Measurements from ENCODE around the gene MTMR3.

Gene MTMR3

GRCh38 chr22:30015229-30015797 is 132.3 kb downstream of the MTMR3 start:
- H3K4me2 ChIP-seq = no peak overlapping the region

GRCh38 chr22:30015846-30016245 is 132.9 kb downstream of the MTMR3 start:
- no peak overlapping the region for H3K4me2 ChIP-seq
- H3K36me3 ChIP-seq (ENCODE audit: insufficient read depth) = no peaks in the 10 kb centered on the region
- H4K20me1 ChIP-seq (ENCODE audit: insufficient read depth) = no peaks in the 10 kb centered on the region
- H3K4me1 ChIP-seq (ENCODE audit: low read depth, poor library complexity, severe bottlenecking) = no peaks in the 10 kb centered on the region
- no peaks in the 10 kb centered on the region for H3K27me3 ChIP-seq (ENCODE audit: insufficient read depth, low read depth)
- no peak for TF ChIP-seq CTCF (conservative IDR thresholded peaks at IDR 0.05; ENCODE audit: low read depth, low read length)
- H3K79me2 ChIP-seq (ENCODE audit: insufficient read depth, low read depth) = no peaks in the 10 kb centered on the region
- H3K9ac ChIP-seq = no peak overlapping the region
- no peak overlapping the region for H3K27ac ChIP-seq
- no peak overlapping the region for H2AFZ ChIP-seq (ENCODE audit: low read depth)
- no peak overlapping the region for H3K4me3 ChIP-seq (IDR thresholded peaks at IDR 0.05; ENCODE audit: insufficient read depth, low read depth, low read length)

More at GRCh38 chr22:30015229-30015797, 132.3 kb downstream of the MTMR3 start:
- H2AFZ ChIP-seq (ENCODE audit: low read depth) = no peak overlapping the region
- no peaks in the 10 kb centered on the region for H4K20me1 ChIP-seq (ENCODE audit: insufficient read depth)
- H3K79me2 ChIP-seq (ENCODE audit: insufficient read depth, low read depth) = no peaks in the 10 kb centered on the region
- no peak overlapping the region for H3K9ac ChIP-seq
- H3K27ac ChIP-seq = no peak overlapping the region
- H3K4me3 ChIP-seq (IDR thresholded peaks at IDR 0.05; ENCODE audit: insufficient read depth, low read depth, low read length) = no peak overlapping the region
- H3K4me1 ChIP-seq (ENCODE audit: low read depth, poor library complexity, severe bottlenecking) = no peaks in the 10 kb centered on the region
- no peaks in the 10 kb centered on the region for H3K27me3 ChIP-seq (ENCODE audit: insufficient read depth, low read depth)
- no peak for TF ChIP-seq CTCF (conservative IDR thresholded peaks at IDR 0.05; ENCODE audit: low read depth, low read length)
- no peaks in the 10 kb centered on the region for H3K36me3 ChIP-seq (ENCODE audit: insufficient read depth)

GRCh38 chr22:30016596-30016995 is 133.6 kb downstream of the MTMR3 start:
- no peak overlapping the region for H3K4me3 ChIP-seq (IDR thresholded peaks at IDR 0.05; ENCODE audit: insufficient read depth, low read depth, low read length)
- H4K20me1 ChIP-seq (ENCODE audit: insufficient read depth) = no peaks in the 10 kb centered on the region
- no peaks in the 10 kb centered on the region for H3K27me3 ChIP-seq (ENCODE audit: insufficient read depth, low read depth)
- TF ChIP-seq CTCF (conservative IDR thresholded peaks at IDR 0.05; ENCODE audit: low read depth, low read length) = no peak
- H2AFZ ChIP-seq (ENCODE audit: low read depth) = no peak overlapping the region
- no peaks in the 10 kb centered on the region for H3K79me2 ChIP-seq (ENCODE audit: insufficient read depth, low read depth)
- H3K4me2 ChIP-seq = no peak overlapping the region
- H3K27ac ChIP-seq = no peak overlapping the region
- H3K4me1 ChIP-seq (ENCODE audit: low read depth, poor library complexity, severe bottlenecking) = no peaks in the 10 kb centered on the region
- H3K36me3 ChIP-seq (ENCODE audit: insufficient read depth) = no peaks in the 10 kb centered on the region
- H3K9ac ChIP-seq = no peak overlapping the region

GRCh38 chr22:30017375-30018223 is 134.6 kb downstream of the MTMR3 start:
- H3K79me2 ChIP-seq (ENCODE audit: insufficient read depth, low read depth) = no peaks in the 10 kb centered on the region
- no peak overlapping the region for H3K27ac ChIP-seq
- no peak overlapping the region for H2AFZ ChIP-seq (ENCODE audit: low read depth)
- H3K36me3 ChIP-seq (ENCODE audit: insufficient read depth) = no peaks in the 10 kb centered on the region
- no peak overlapping the region for H3K4me3 ChIP-seq (IDR thresholded peaks at IDR 0.05; ENCODE audit: insufficient read depth, low read depth, low read length)
- no peak overlapping the region for H3K4me2 ChIP-seq
- no peaks in the 10 kb centered on the region for H3K27me3 ChIP-seq (ENCODE audit: insufficient read depth, low read depth)
- no peak overlapping the region for H3K9ac ChIP-seq
- H3K4me1 ChIP-seq (ENCODE audit: low read depth, poor library complexity, severe bottlenecking) = no peaks in the 10 kb centered on the region
- H4K20me1 ChIP-seq (ENCODE audit: insufficient read depth) = no peaks in the 10 kb centered on the region
- TF ChIP-seq CTCF (conservative IDR thresholded peaks at IDR 0.05; ENCODE audit: low read depth, low read length) = no peak
